ENCODE data around the gene BAZ1B. TPM values are rescaled to one million over a fixed set of nuclear protein-coding genes. Genes with fewer than 3 reads are reported as not detected.
A peak's percentile ranks its signal among the peaks of the same experiment; 100 is the strongest.
"Not testable (repeated sequence)": the region's sequence is repeated elsewhere in the genome, so short reads cannot be mapped to it uniquely, and the experiment has no call there.

Gene BAZ1B
- total RNA-seq, 5 donors from 2014 or later (not counting 1 experiment from before 2014, with no cell fraction given), result 57.1 to 64.5 (median 63.0) TPM

DNA sequence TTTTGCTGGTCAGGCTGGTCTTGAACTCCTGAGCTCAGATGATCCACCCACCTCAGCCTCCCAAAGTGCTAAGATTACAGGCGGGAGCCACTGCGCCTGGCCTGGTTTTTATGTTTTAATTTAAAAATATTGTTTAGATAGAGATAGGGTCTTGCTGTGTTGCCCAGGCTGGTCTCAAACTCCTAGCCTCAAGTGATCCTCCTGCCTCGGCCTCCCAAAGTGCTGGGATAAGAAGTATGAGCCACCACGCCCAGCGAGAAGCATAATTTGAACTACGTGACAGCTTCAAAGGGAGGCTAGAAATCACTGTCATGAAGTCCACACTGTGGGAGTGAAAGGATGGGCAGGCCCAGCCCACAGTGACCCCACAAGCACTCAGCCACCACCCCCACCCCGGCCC lies 13.8 kb upstream of the BAZ1B start:
- not testable (repeated sequence) for ATAC-seq (replicated peaks in 1 of 4); H3K27ac ChIP-seq (ENCODE audit: low read length); H3K4me3 ChIP-seq (ENCODE audit: control insufficient read depth in 1 of 2, extremely low read depth in 1 of 2, low read length in 1 of 2); H3K4me1 ChIP-seq (ENCODE audit: control insufficient read depth in 1 of 2, extremely low read depth in 1 of 2, insufficient read depth in 2 of 2, low read length in 2 of 2); H3K9me3 Mint-ChIP-seq; H3K27me3 ChIP-seq (replicated peaks in 1 of 2; ENCODE audit: control insufficient read depth in 2 of 2, extremely low read depth in 1 of 2, insufficient read depth in 2 of 2, low read length in 1 of 2); H3K4me3 Mint-ChIP-seq; DNase-seq; H3K27ac Mint-ChIP-seq; H3K4me1 Mint-ChIP-seq; H3K9me3 ChIP-seq; H3K27me3 Mint-ChIP-seq
- peaks cover 33% of the 10 kb centered on the region for H3K36me3 Mint-ChIP-seq
- ChIA-PET POLR2A (interaction anchor here (0.6 to 0.7 kb wide), 2 partner anchors 9 to 235 kb away, joined by 3 to 9 read pairs; no protein-coding TSS in a partner anchor), CTCF (interaction anchor here in 1 of 2 donors (0.7 kb wide), 1 partner anchor 71 kb away, joined by 3 read pairs; no protein-coding TSS in a partner anchor)
- H3K36me3 ChIP-seq (ENCODE audit: control insufficient read depth in 2 of 2, extremely low read depth in 1 of 2, insufficient read depth in 1 of 2, low read length in 1 of 2), result peaks cover 10 to 52% of the 10 kb centered on the region in 2 donors
- WGBS (ENCODE audit: insufficient coverage), result 97% methylated on average over 4 of the region's 7 CpGs

- no peaks in the 10 kb centered on the region for H3K27me3 Mint-ChIP-seq
- H3K9me3 Mint-ChIP-seq, result no peaks in the 10 kb centered on the region
- ATAC-seq (replicated peaks in 1 of 4) (no peak), DNase-seq (no peak)
- POLR2A ChIA-PET, result no interaction called here
- Histone ChIP-seq H3K36me3 (ENCODE audit: control insufficient read depth in 2 of 2, extremely low read depth in 1 of 2, insufficient read depth in 1 of 2, low read length in 1 of 2) (peaks cover 7 to 37% of the 10 kb centered on the region in 2 donors), H3K4me3 (ENCODE audit: control insufficient read depth in 1 of 2, extremely low read depth in 1 of 2, low read length in 1 of 2) (no peak overlapping the region), H3K9me3 (no peaks in the 10 kb centered on the region), H3K27ac (ENCODE audit: low read length) (no peak overlapping the region), H3K4me1 (ENCODE audit: control insufficient read depth in 1 of 2, extremely low read depth in 1 of 2, insufficient read depth in 2 of 2, low read length in 2 of 2) (no peaks in the 10 kb centered on the region), H3K27me3 (replicated peaks in 1 of 2; ENCODE audit: control insufficient read depth in 2 of 2, extremely low read depth in 1 of 2, insufficient read depth in 2 of 2, low read length in 1 of 2) (no peaks in the 10 kb centered on the region)
- no peaks in the 10 kb centered on the region for H3K4me1 Mint-ChIP-seq
- H3K4me3 Mint-ChIP-seq, result no peak overlapping the region
- peaks cover 26% of the 10 kb centered on the region for H3K36me3 Mint-ChIP-seq
- H3K27ac Mint-ChIP-seq, result no peak overlapping the region
- CTCF ChIA-PET, result no interaction called here
- WGBS (ENCODE audit: insufficient coverage), result 98% methylated on average over 8 of the region's 9 CpGs
Observed at GRCh38 chr7:73533742-73534141, 11.6 kb upstream of the BAZ1B start.

DNA sequence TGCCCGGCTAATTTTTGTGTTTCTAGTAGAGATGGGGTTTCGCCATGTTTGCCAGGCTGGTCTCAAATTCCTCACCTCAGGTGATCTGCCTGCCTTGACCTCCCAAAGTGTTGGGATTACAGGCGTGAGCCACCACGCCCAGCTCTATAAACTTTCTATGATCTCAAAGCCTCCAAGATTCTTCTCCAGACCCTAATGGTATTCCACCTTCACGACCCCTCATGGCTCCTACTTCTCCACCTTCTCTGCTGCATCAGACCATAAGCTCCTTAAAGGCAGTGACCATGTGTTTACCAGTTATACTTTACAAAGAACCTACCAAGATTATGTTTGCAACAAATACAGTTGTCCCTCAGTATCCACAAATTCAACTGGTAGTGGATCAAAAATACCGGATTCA lies 10.1 kb upstream of the BAZ1B start:
- DNase-seq (no peak), ATAC-seq (replicated peaks in 1 of 4) (no peak)
- H3K36me3 ChIP-seq (ENCODE audit: control insufficient read depth in 2 of 2, extremely low read depth in 1 of 2, insufficient read depth in 1 of 2, low read length in 1 of 2), result peaks cover 2 to 23% of the 10 kb centered on the region in 2 donors
- Mint-ChIP-seq H3K9me3 (no peaks in the 10 kb centered on the region), H3K4me3 (no peak overlapping the region), H3K36me3 (peaks cover 16% of the 10 kb centered on the region), H3K4me1 (peaks cover 8 to 15% (median 10%) of the 10 kb centered on the region in 3 donors), H3K27me3 (no peaks in the 10 kb centered on the region), H3K27ac (peak overlapping the region in 1 of 2 donors; percentile 18)
- WGBS (ENCODE audit: insufficient coverage), result 97% methylated on average over 4 of the region's 6 CpGs
- no peaks in the 10 kb centered on the region for H3K9me3 ChIP-seq
- H3K4me1 ChIP-seq (ENCODE audit: control insufficient read depth in 1 of 2, extremely low read depth in 1 of 2, insufficient read depth in 2 of 2, low read length in 2 of 2), result peaks cover 4 to 11% of the 10 kb centered on the region in 2 experiments
- no peak overlapping the region for H3K27ac ChIP-seq (ENCODE audit: low read length)
- POLR2A ChIA-PET, result no interaction called here
- no peaks in the 10 kb centered on the region for H3K27me3 ChIP-seq (replicated peaks in 1 of 2; ENCODE audit: control insufficient read depth in 2 of 2, extremely low read depth in 1 of 2, insufficient read depth in 2 of 2, low read length in 1 of 2)
- H3K4me3 ChIP-seq (ENCODE audit: control insufficient read depth in 1 of 2, extremely low read depth in 1 of 2, low read length in 1 of 2), result no peak overlapping the region
- CTCF ChIA-PET, result no interaction called here

GRCh38 chr7:73530800-73531199 lies 8.7 kb upstream of the BAZ1B start:
- ChIA-PET POLR2A (interaction anchor here in 1 of 2 donors (0.6 kb wide), 1 partner anchor 181 kb away, joined by 5 read pairs; no protein-coding TSS in a partner anchor), CTCF (interaction anchor here in 1 of 2 donors (0.8 kb wide), 1 partner anchor 10 kb away, joined by 3 read pairs; no protein-coding TSS in a partner anchor)
- DNase-seq, result no peak
- Mint-ChIP-seq H3K4me1 (peaks cover 15 to 22% (median 19%) of the 10 kb centered on the region in 3 donors), H3K36me3 (peaks cover 7% of the 10 kb centered on the region), H3K27me3 (no peaks in the 10 kb centered on the region), H3K4me3 (no peak overlapping the region), H3K27ac (no peak overlapping the region), H3K9me3 (no peaks in the 10 kb centered on the region)
- peaks cover 2 to 9% of the 10 kb centered on the region in 2 donors for H3K36me3 ChIP-seq (ENCODE audit: control insufficient read depth in 2 of 2, extremely low read depth in 1 of 2, insufficient read depth in 1 of 2, low read length in 1 of 2)
- no peaks in the 10 kb centered on the region for H3K9me3 ChIP-seq
- 100% methylated on average over 1 of the region's 3 CpGs for WGBS (ENCODE audit: insufficient coverage)
- H3K27me3 ChIP-seq (replicated peaks in 1 of 2; ENCODE audit: control insufficient read depth in 2 of 2, extremely low read depth in 1 of 2, insufficient read depth in 2 of 2, low read length in 1 of 2), result no peaks in the 10 kb centered on the region
- peaks cover 16 to 23% of the 10 kb centered on the region in 2 experiments for H3K4me1 ChIP-seq (ENCODE audit: control insufficient read depth in 1 of 2, extremely low read depth in 1 of 2, insufficient read depth in 2 of 2, low read length in 2 of 2)
- H3K27ac ChIP-seq (ENCODE audit: low read length), result no peak overlapping the region
- H3K4me3 ChIP-seq (ENCODE audit: control insufficient read depth in 1 of 2, extremely low read depth in 1 of 2, low read length in 1 of 2), result no peak overlapping the region
- ATAC-seq (replicated peaks in 1 of 4), result no peak

DNA sequence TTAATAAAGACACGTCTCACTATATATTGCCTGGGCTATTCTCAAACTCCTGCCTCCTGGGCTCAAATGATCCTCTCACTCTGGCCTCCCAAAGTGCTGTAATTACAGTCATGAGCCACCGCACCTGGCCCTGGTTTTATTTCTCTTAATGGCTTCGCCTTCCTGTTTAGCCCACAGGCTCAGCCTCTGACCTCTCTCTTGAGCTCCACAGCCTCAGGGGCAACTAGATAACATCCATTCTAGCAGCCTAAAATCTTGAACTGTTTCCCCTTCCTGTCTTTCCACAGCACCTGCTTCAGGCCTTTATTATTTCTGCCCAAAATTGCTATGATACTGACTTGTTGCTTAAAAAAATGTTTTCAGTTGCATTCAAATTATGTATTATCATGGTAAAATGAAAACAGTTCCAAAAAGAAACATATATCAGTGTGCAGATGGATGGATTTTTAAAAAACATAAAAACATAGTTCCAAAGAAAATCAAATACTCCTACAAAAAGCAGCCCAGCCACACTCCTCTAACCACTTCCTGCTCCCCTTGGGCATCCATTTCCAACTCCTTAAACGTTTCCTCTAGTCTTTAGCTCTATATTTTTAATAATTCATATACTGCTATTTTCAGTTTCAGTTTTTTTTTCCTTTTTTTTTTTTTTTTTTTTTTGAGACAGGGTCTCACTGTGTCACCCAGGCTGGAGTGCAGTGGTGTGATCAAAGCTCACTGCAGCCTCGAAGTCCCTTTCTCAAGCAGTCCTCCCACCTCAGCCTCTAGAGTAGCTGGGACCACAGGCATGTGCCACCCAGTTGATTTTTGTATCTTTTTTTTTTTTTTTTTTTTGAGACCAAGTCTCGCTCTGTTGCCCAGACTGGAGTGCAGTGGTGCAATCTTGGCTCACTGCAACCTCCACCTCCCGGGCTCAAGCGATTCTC lies 5.1 kb upstream of the BAZ1B start:
- no peaks in the 10 kb centered on the region for H3K27me3 Mint-ChIP-seq
- H3K27ac ChIP-seq (ENCODE audit: low read length), result peak overlapping the region; percentile 27
- H3K4me3 Mint-ChIP-seq, result peak overlapping the region in 2 of 3 donors; percentile 32 to 70
- peaks cover 38 to 46% (median 43%) of the 10 kb centered on the region in 3 donors for H3K4me1 Mint-ChIP-seq
- ChIA-PET CTCF (interaction anchor here (0.5 to 0.6 kb wide), 3 partner anchors 51 to 170 kb away, joined by 3 to 5 read pairs (median 4); partner anchors contain the start of gene TBL2 (in 1 of the 2)), POLR2A (interaction anchor here in 1 of 2 donors (0.6 to 0.7 kb wide), 3 partner anchors 8 to 111 kb away, joined by 3 to 11 read pairs (median 9); no protein-coding TSS in a partner anchor)
- H3K9me3 ChIP-seq, result no peaks in the 10 kb centered on the region
- ATAC-seq (replicated peaks in 1 of 4), result no peak
- H3K27me3 ChIP-seq (replicated peaks in 1 of 2; ENCODE audit: control insufficient read depth in 2 of 2, extremely low read depth in 1 of 2, insufficient read depth in 2 of 2, low read length in 1 of 2), result no peaks in the 10 kb centered on the region
- peak in 1 of 35 experiments; percentile 31 for DNase-seq
- H3K4me3 ChIP-seq (ENCODE audit: control insufficient read depth in 1 of 2, extremely low read depth in 1 of 2, low read length in 1 of 2), result no peak overlapping the region
- H3K4me1 ChIP-seq (ENCODE audit: control insufficient read depth in 1 of 2, extremely low read depth in 1 of 2, insufficient read depth in 2 of 2, low read length in 2 of 2), result peaks cover 25 to 52% of the 10 kb centered on the region in 2 experiments
- H3K27ac Mint-ChIP-seq, result peak overlapping the region; percentile 89 to 92
- WGBS (ENCODE audit: insufficient coverage), result 80% methylated on average over 1 of the region's 8 CpGs
- no peaks in the 10 kb centered on the region for H3K36me3 ChIP-seq (ENCODE audit: control insufficient read depth in 2 of 2, extremely low read depth in 1 of 2, insufficient read depth in 1 of 2, low read length in 1 of 2)
- no peaks in the 10 kb centered on the region for H3K9me3 Mint-ChIP-seq
- peaks cover under 1% of the 10 kb centered on the region for H3K36me3 Mint-ChIP-seq

DNA sequence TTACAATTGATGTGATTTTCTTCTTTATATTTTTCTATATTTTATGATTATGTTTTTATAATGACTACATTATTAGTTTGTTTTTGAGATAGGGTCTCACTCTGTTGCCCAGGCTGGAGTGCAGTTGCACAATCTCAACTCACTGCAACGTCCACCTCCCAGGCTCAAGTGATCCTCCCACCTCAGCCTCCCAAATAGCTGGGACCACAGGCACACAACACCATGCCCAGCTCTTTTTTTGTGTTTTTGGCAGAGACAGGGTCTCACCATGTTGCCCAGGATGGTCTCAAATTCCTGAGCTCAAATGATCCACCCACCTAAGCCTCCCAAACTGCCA lies 4.0 kb upstream of the BAZ1B start:
- DNase-seq; H3K27me3 Mint-ChIP-seq; H3K27me3 ChIP-seq (replicated peaks in 1 of 2; ENCODE audit: control insufficient read depth in 2 of 2, extremely low read depth in 1 of 2, insufficient read depth in 2 of 2, low read length in 1 of 2); CTCF ChIA-PET; H3K9me3 Mint-ChIP-seq; H3K36me3 ChIP-seq (ENCODE audit: control insufficient read depth in 2 of 2, extremely low read depth in 1 of 2, insufficient read depth in 1 of 2, low read length in 1 of 2); H3K36me3 Mint-ChIP-seq; H3K4me3 ChIP-seq (ENCODE audit: control insufficient read depth in 1 of 2, extremely low read depth in 1 of 2, low read length in 1 of 2); H3K9me3 ChIP-seq; POLR2A ChIA-PET; ATAC-seq (replicated peaks in 1 of 4): not testable (repeated sequence)
- peaks cover 38 to 47% (median 45%) of the 10 kb centered on the region in 3 donors for H3K4me1 Mint-ChIP-seq
- peak overlapping the region in 1 of 2 donors; percentile 94 for H3K27ac Mint-ChIP-seq
- WGBS (ENCODE audit: insufficient coverage), result no CpG with 5 or more reads among the region's 1 CpG
- peak overlapping the region; percentile 42 for H3K27ac ChIP-seq (ENCODE audit: low read length)
- H3K4me1 ChIP-seq (ENCODE audit: control insufficient read depth in 1 of 2, extremely low read depth in 1 of 2, insufficient read depth in 2 of 2, low read length in 2 of 2), result peaks cover 25 to 54% of the 10 kb centered on the region in 2 experiments
- H3K4me3 Mint-ChIP-seq, result peak overlapping the region in 1 of 3 donors; percentile 73

Measured in T-cell (primary cell).